HG02798 (cell line): Measurements from ENCODE around the gene COPS7A.

Source experiments
- ATAC-seq: cut with Tn5 transposase; IDR thresholded peaks from one replicate; pipeline ENCODE4 v1.9.1; 2021; ENCODE audit warnings: mild to moderate bottlenecking; ENCODE audit not compliant: unreplicated experiment, poor library complexity

COPS7A gene, protein sequence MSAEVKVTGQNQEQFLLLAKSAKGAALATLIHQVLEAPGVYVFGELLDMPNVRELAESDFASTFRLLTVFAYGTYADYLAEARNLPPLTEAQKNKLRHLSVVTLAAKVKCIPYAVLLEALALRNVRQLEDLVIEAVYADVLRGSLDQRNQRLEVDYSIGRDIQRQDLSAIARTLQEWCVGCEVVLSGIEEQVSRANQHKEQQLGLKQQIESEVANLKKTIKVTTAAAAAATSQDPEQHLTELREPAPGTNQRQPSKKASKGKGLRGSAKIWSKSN

DNA sequence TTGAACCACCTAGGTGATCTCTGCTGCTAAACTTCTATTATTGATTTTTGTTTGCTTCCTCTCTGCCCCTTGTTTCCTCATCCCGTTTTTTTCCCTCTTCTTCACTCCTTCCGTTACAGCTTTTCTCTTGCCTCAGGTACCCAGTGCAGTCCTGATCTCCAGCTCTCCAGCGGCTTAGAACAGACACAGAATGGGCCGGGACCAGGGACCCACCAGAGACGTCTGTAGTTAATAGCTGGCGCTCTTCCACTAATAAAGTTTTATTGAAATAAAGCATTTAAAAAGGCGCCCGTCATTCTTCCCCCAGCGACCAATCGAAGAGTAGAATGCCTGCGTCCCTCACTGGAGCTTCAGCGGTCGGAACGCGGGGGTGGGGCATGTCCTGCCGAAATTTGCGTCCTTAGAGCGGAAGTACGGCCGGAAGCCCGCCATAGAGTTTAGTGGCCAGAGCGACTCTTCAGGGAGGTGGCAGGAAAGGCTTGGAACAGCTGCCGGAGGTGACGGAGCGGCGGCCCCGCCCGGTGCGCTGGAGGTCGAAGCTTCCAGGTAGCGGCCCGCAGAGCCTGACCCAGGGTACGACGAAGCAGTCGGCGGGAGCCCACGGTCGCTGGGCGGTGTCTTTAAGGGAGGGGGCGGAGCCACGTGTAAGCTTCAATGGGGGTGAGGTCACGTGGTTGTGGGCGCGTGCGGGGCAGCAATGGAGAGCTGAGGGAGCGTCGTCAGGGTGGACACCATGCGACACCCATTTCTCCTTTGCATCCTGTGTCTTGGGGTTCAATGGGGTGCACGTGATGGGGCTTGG is at the start of gene COPS7A:
Gene COPS7A (plus strand): TSS at position 440 of the 802 bp plus-strand sequence. CDS start 611 bp downstream, outside the sequence.
- ATAC-seq, result peak; percentile 96

DNA sequence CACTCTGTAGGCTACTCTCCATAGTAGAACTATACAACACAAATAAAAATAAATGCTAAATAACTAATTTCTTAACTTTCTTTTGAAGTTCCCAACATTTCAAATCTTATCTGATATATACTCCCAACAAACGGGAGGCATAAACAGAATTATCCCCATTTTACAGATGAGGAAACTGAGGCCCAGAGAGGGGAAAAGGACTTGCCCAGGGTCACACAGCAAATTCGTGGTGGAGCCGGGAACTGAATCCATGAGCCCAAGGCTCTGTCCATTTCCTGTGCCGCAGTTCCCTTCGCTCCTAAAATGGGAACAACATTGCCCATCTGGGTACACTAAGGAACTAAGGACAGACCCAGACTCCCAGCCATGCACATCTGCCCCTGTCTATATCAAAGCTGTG is 46.9 kb upstream of the COPS7A start:
- ATAC-seq, result no peak

DNA sequence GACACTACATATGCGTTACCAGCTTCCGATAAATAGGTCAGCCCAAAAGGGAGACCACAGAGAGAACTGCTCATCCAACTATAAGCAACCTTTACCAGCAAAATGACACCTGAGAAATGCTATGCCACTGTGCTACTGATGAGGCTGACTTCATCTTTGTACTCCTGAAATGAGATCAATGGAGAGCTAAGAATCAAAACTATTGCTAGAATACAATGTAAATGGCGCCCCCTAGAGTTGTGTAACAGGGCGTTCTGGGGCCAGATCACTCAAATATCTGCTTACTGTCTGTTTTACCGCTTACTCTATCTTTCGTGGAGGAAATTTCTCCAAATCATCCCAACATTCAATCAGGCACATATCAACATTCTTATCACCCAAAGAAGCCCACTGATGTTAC is 39.2 kb upstream of the COPS7A start:
- ATAC-seq, result no peak

DNA sequence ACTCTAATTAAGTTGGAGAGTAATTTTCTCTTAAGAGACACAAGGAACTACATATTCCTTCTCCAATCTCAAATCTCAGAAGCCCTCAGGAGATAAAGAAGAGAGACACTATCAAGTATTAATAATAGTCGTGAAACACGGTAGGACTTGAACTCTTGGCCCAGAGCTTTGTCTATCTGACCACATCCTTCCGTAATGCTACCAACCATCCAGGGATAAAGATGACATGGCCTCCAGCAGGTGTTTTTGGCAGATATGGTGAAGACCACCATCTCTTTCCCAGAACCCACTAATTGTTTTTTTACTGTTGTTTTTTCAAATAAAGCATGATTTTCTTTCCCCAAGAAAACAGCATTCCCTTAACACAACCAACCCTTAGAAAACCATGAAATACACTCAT is 38.0 kb upstream of the COPS7A start:
- no peak for ATAC-seq

DNA sequence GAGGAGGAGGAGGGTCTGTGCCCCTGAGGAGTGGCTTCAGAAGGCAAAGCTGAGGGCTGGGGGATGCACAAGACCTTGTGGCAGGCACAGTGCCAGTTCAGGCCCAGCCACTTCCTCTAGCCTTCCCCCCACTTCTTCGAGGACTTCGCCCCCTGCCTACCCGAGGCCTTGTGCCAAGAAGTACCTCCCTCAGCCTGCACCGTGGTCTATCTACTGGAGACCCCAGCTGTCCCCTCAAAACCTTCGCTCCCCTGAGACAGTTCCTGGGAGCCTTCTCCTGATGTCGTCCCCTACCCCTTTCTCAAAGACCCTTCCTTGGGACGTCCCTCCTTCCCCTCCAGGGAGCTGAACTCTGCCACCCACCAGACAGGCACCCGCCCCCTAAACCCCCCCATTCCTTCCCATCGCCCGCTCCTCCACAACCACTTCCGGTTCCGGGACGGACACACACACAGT is 35.3 kb upstream of the COPS7A start:
- peak; percentile 0 for ATAC-seq

DNA sequence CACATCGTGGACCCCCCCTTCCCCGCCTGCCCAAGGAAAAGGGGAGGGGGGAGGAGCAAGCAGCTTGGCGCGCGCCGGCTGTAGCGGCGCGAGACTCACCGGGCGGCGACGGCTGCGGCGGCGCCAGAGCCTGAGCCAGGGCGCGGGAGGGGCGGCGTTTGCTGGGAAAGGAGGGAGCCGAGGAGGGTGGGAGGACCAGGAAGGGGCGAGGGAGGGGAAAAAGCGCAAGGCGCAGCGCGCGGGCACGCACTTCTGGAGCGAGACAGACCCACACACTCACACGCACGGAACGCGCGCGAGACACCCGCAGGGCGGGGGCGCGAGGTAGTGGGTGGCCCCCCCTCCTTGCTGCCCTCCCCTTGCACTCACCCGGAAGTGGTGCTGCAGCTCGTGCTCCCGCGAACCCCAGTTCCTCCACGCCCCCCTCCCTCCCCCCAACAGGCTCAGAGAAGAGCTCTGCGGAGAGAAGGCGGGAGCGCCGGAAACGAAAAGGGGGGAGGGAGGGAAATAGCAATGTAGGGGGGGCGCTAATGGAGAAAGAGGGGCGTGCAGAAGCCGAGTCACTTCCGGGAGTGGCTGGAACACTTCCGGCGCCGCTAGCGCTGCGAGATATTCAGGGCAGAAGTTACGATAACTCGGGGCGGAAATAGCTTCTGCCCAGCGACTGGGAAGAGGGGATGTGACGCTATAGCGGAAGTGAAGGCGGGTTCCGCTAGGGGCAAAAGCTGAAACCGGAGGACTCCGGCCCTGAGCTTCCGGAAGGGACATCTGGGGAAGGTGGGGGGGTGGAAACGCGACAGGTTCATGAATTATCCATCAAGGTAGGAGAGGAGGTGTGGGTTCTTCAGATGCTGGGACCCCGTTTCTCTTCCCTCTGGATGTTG is 34.6 kb upstream of the COPS7A start, which contains the start of gene ZNF384:
Gene ZNF384 (minus strand): TSS at position 377 of the 884 bp plus-strand sequence. CDS start 9,855 bp downstream, outside the sequence.
- peak; percentile 89 for ATAC-seq

DNA sequence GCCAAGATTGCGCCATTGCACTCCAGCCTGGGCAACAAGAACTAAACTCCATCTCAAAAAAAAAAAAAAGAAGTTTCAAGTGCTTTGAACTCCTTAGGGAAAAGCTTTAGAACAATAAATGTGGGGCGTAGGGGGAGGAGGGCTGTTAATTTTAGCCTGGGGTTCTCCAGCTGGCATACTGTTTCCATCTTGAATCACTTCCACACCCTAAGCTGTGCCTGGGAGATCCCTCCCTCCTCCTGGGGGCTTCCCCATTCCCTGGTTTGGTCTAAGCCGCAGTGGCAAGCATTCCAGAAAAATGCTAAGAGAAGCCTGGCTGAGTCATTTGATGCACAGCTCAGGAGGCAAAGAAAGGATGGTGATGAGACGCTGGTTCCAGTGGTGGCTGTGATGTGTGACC is 32.4 kb upstream of the COPS7A start:
- no peak for ATAC-seq

DNA sequence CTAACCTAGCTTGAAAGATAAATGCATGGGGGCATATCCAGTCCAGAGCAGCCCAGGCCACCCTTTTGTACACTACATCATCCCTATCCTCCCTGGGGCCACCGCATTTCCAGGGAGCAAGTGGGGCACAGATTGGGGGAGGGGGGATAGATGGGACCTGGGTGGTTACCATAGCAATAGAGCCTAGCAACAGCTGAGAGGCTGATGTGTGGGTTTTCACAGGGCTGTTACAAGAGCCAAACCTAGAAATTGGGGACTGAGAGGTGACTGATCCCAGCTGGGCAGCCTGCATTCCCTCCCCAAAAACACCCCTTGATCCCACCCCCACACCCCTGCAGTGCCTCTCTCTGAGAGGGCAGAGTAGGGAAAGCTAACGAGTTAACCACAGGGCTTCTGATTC is 31.0 kb upstream of the COPS7A start:
- ATAC-seq, result no peak

DNA sequence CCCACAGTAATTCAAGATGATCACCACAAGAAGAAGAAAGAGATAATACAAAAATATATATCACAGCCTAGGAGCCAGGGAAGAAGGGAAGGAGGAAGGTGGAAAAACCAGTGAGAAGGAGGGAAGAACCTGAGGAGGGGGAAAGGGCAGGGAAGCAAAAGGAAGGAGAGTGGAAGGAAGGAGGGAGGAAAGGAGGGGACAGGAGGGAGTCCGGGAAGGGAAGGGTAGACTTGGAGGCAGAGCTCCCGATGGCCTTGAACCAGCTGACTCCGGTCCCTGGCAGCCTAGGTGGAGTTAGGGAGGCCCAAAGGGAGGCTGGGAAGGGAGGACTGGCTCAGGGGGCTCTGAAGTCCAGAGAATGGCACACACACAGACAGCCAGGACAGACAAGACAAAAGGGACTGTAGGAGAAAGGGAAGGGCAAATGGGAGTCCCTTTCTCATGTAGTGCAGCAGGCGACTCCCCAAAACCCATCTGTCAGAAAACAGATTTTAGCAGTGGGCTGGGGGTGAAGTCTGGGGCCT is 30.0 kb upstream of the COPS7A start:
- ATAC-seq, result no peak

DNA sequence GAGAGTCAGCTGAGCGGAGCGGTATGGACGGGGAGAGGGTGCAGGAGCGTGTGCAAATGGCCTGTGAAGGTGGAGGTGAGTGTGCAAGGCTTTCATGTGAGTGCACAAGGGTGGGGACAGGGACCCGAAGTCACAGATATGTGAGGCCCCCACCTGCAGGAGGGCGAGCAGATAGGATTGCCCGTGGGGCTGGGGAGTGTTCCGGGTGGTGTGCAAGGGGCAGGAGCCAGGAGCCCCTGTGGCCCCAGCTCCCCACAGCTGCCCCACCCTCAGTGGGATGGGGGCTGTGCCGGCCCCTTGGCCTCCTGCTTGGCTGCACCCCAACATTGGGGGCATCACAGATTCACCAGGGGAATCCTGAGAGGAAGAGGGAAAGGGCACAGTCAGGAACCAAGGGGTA is 29.1 kb upstream of the COPS7A start:
- no peak for ATAC-seq

DNA sequence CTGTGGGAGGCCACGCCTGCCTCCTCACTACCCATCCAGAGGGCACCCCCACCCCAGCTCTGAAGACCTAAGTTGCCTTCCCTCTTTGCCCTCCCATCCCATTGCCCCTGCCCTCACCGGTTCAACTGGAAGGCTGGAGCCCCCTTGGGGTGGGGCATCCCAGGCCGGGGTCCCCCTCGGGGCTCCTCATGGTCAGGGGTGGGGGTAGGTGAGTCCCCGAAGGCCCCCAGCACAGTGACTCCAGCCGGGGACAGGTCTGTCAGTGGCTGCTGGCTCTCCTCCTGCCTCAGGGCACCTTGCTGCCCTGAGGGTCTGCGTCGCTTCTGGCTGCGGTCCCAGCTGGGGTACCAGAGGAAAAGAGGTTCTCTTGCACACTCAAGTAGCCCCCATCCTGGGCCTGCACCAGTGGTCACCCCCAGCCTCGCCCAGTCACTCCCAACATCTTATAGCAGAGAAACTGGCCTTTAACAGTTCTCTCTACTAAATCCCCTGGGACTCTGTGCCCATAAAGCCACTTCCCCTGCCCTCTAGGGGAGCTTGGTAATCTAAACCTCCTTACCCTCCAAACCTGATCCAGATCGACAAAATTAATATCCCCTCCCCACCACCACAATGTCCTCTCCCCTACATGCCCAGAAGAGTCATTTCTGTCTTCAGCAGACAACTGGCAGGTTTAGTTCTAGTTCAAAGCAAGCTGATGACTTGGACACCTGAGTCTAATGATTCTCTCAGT is 28.4 kb upstream of the COPS7A start:
- ATAC-seq, result no peak

DNA sequence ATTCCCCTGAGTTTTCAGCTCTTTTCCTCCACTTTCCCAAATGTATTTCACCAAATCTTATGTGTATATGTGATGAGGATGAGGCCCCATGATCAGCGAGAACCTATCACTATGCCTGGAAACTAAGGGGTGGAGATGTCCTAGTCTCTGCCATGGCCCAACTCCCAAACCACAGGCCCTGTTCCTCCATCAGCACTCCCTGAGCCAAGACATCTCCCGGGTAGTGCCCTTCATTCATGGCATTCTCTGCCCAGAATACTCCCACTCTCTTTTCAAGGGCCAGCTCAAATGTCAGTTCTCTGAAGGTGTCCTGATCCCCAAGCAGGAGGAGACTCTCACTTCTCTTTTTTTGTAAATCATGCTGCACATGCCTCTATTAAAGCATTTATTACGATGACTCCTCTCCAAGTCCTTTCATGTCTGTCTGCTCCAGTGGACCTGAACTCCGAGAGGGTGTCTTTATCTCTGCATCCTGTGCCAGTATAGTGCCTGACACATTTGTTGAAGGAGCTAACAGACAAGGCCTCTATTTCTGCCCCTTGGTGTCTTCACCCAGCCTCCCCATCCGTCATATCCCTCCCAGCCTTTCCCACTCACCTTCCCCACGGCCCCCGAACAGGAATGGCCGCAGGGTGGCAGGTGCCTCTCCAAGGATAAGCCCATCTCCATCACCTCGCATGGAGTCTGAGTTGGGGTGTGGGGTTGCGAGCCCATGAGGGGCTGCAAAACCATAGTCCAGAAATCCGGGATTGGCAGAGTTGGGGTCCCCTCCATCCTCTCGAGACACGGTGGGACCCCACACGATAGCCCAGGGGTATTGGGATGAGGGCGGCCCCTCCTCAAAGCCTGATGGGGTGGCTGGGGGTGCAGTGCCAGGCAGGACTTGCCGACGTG is 26.9 kb upstream of the COPS7A start:
- no peak for ATAC-seq

DNA sequence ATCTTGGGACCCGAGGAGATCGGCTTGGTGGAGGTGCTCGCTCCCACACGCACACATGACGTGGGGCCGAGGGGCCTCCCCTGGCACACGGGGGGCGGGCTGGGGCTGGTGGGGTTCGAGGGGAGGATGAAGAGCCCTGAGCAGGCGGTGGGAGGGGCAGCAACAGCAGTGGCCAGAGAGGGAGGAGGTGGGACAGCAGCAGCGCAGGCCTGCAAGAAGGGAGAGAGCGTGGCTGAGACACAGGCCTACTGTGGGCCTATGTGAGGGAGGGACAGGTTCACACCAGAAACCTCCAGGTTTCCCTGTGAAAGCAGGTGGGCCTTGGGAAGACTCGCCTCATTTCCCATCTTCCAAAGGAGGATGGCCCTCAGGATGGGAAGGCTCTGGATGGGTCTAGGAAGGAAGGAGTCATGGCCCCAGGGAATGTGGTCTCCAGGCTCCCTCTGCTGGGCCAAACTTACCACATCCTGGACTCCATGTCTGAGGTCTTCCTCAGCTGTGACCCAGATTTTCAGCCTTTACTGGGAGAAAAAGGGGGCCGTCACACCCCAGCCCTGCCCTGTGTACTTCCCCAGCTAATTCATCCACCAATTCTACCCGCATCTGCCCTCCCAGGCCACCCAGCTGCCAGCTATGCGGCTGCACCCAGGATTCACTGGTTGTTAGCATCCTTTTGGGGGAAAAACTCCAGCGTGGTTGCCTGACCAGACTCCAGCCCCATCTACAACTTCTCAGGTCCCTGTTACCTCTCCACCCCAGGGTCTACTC is 26.1 kb upstream of the COPS7A start:
- no peak for ATAC-seq

DNA sequence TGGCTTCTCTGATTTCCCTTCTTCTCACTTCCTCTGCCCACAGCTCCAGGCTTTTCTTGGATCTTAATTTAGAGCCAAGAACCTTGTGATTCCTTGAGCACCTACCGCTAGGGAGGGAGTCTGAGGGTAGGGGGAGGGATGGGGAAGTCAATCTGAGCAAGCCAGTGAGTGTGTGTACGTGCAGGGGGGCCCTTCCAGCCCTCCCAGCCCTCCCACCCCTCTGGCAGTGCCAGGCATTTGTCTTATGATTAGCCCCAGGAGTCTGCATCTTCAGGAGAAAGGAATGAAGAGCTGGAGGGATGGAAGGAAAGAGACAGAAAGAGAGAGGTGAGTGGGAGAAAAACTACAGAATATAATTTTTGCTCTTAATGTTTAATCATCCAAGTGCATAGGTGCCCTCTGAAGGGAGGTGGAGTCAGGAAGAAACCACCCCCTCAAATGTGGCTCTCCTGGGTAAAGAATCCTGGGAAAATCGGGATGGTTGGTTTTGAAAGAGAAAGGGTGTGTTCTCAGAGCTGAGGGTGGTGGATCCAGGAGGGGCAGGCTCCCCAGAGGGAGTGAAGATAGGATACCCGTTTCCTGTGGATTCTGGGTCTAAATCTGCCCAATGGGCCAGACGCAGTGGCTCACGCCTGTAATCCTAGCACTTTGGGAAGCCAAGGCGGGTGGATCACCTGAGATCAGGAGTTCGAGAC is 25.3 kb upstream of the COPS7A start:
- no peak for ATAC-seq

DNA sequence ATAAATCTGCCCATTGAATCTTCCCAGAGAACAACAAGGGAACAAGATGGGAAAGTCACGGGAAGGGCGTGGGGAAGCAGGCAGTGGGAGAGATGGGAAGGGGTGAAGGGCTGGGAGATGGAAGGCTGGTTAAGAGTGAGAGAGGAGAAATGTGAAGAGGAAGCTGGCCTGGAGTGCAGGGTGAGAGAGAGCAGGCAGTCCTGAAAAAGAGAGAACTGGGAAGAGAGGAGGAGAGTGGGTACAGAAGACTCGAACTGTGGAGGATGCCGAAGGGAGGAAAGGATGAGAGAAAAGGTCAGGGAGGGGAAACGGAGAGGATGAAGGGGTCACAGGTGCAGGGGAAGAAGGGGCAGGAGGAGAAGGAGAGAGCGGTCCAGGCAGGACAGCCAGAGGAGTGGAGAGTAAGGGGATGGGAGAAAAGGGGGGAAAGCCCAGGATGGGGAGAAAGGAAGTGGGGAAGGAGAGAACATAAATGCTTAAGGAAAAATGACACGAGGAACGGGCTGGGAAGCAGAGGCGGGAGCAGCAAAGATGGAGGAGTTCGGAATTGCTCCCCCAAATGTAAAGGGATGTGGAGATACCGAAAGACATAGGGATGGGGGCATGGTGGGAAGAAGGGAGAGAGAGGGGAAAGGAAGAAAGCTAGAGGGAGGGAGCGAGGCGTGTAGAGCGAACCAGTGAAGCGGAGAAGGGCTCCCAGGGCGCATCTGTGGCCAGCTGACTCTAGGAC is 24.4 kb upstream of the COPS7A start:
- ATAC-seq, result no peak

DNA sequence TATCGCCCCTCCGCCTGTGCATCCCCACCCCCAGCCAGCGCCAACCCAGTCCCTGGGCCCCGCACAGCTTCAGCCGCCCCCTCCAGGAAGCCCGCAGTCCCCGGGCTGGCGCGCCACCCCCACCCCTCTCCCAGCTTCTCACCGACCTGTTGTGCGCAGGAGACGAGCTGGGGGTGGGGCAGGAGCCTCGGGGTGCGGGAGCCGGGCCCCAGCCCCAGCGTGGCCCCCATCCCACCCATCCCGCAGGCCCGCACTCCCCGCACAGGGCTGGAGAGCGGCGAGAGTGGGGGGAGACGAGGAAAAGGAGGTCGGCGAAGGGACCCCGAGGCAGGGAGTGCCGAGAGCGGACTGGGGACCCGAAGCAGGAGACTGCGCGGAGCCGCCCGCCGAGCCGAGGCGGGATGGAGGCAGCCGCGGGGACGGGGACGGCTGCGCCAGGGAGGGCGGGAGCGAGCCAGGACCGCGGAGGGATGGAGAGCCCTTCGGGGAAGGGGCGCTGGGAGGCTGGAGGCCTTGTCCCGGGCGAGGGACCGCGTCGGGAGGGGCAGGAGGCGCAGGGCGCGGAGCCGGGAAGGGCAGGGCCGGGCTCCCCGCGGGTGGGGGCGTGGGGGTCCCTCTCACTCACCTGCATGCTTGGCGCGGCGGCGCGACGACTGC is 23.7 kb upstream of the COPS7A start:
- ATAC-seq, result no peak
